GM10248 (cell line): ENCODE measurements around the gene SENP5.
"Not testable (repeated sequence)": the region's sequence is repeated elsewhere in the genome, so short reads cannot be mapped to it uniquely, and the experiment has no call there.

Source experiments
- CTCF ChIA-PET: fragments of 300-600 bp; sonication (Branson Sonifier 250); formaldehyde crosslinking; extraction: SDS; loops from one replicate; lab custom pipeline; 2021; ENCODE audit warnings: antibody characterized with exemption; lab: Yijun Ruan, JAX
- POLR2A ChIA-PET: fragments of 350-650 bp; sonication (Branson Sonifier 250); formaldehyde crosslinking; extraction: SDS; loops from one replicate; lab custom pipeline; 2020; ENCODE audit warnings: antibody characterized with exemption; lab: Yijun Ruan, JAX
- DNase-seq: peaks from one replicate; pipeline ENCODE4 v3.0.0; 2012; ENCODE audit errors: extremely low spot score
- CTCF ChIP-seq: IDR thresholded peaks from 2 replicates; pipeline ENCODE4 v1.5.1; 2012; ENCODE audit warnings: mild to moderate bottlenecking, low read depth; ENCODE audit errors: extremely low read depth, missing control alignments, control extremely low read depth

Gene SENP5

GRCh38 chr3:196868297-196868661 is 559 bp downstream of the SENP5 start:
- POLR2A ChIA-PET: interaction anchor here (0.6 to 1.0 kb wide), 2 partner anchors 71 to 74 kb away, joined by 4 to 8 read pairs; partner anchors contain the start of gene NCBP2
- no peak for TF ChIP-seq CTCF
- CTCF ChIA-PET: interaction anchor here (0.8 to 3.4 kb wide), 6 partner anchors 13 to 117 kb away, joined by 3 to 20 read pairs (median 3); partner anchors contain the start of gene NCBP2
- peak; percentile 28 for DNase-seq

- CTCF ChIA-PET: no interaction called here
- DNase-seq: no peak
- no peak for TF ChIP-seq CTCF
- POLR2A ChIA-PET: interaction anchor here (1.0 kb wide), 1 partner anchor 46 kb away, joined by 3 read pairs; no protein-coding TSS in a partner anchor
These were observed 4.6 kb downstream of the SENP5 start for GRCh38 chr3:196872316-196872715.

- POLR2A ChIA-PET, DNase-seq: not testable (repeated sequence)
- CTCF ChIA-PET: interaction anchor here (0.8 to 1.5 kb wide), 3 partner anchors 12 to 49 kb away, joined by 3 to 4 read pairs (median 3); no protein-coding TSS in a partner anchor
These were observed 6.9 kb downstream of the SENP5 start for GRCh38 chr3:196874511-196875094.

- ChIA-PET CTCF (interaction anchor here (0.8 to 1.5 kb wide), 5 partner anchors 9 to 49 kb away, joined by 3 to 4 read pairs (median 3); no protein-coding TSS in a partner anchor), POLR2A (no interaction called here)
- no peak for TF ChIP-seq CTCF
These were observed 7.5 kb downstream of the SENP5 start for GRCh38 chr3:196875258-196875657.

GRCh38 chr3:196883361-196883760 is 15.6 kb downstream of the SENP5 start:
- CTCF ChIA-PET: interaction anchor here (1.0 to 1.2 kb wide), 2 partner anchors 8 to 34 kb away, joined by 3 to 5 read pairs; no protein-coding TSS in a partner anchor
- DNase-seq: no peak
- no peak for TF ChIP-seq CTCF
- POLR2A ChIA-PET: no interaction called here

More at GRCh38 chr3:196875258-196875657, 7.5 kb downstream of the SENP5 start:
- DNase-seq: no peak

GRCh38 chr3:196886144-196886543 is 18.4 kb downstream of the SENP5 start:
- no peak for DNase-seq
- POLR2A ChIA-PET: no interaction called here
- no peak for TF ChIP-seq CTCF
- CTCF ChIA-PET: interaction anchor here (1.0 to 1.7 kb wide), 4 partner anchors 12 to 277 kb away, joined by 3 to 5 read pairs (median 4); partner anchors contain the start of gene SENP5

GRCh38 chr3:196889844-196890708 is 22.4 kb downstream of the SENP5 start:
- TF ChIP-seq CTCF: no peak
- ChIA-PET CTCF (interaction anchor here (1.4 kb wide), 1 partner anchor 10 kb away, joined by 3 read pairs; no protein-coding TSS in a partner anchor), POLR2A (interaction anchor here (0.6 kb wide), 1 partner anchor 61 kb away, joined by 3 read pairs; no protein-coding TSS in a partner anchor)
- no peak for DNase-seq
